GM19463 (cell line): ENCODE data around the gene TRPC4.

Experiments used
- ATAC-seq: cut with Tn5 transposase; IDR thresholded peaks from one replicate; pipeline ENCODE4 v1.9.1; 2021; ENCODE audit warnings: mild to moderate bottlenecking, moderate library complexity; ENCODE audit not compliant: unreplicated experiment

TRPC4 gene

GRCh38 chr13:37729876-37730275 is 139.7 kb downstream of the TRPC4 start:
- ATAC-seq: no peak

- ATAC-seq: no peak
Observed at GRCh38 chr13:37716420-37717195, 153.0 kb downstream of the TRPC4 start.

GRCh38 chr13:37715606-37716015 is 154.0 kb downstream of the TRPC4 start:
- no peak for ATAC-seq

GRCh38 chr13:37709318-37709717 is 160.3 kb downstream of the TRPC4 start:
- ATAC-seq: no peak

GRCh38 chr13:37707739-37708500 is 161.7 kb downstream of the TRPC4 start:
- no peak for ATAC-seq

- no peak for ATAC-seq
Observed at GRCh38 chr13:37706041-37706440, 163.5 kb downstream of the TRPC4 start.

- ATAC-seq: no peak
Observed at GRCh38 chr13:37701972-37702371, 167.6 kb downstream of the TRPC4 start.

GRCh38 chr13:37701306-37701705 is 168.3 kb downstream of the TRPC4 start:
- ATAC-seq: no peak

- no peak for ATAC-seq
Observed at GRCh38 chr13:37700887-37701286, 168.7 kb downstream of the TRPC4 start.

- no peak for ATAC-seq
Observed at GRCh38 chr13:37695200-37695599, 174.4 kb downstream of the TRPC4 start.

- no peak for ATAC-seq
Observed at GRCh38 chr13:37690361-37690760, 179.2 kb downstream of the TRPC4 start.

- ATAC-seq: no peak
Observed at GRCh38 chr13:37686501-37686900, 183.1 kb downstream of the TRPC4 start.

GRCh38 chr13:37685206-37685605 is 184.4 kb downstream of the TRPC4 start:
- ATAC-seq: no peak

GRCh38 chr13:37682496-37682895 is 187.1 kb downstream of the TRPC4 start:
- no peak for ATAC-seq

- ATAC-seq: no peak
Observed at GRCh38 chr13:37681281-37682032, 188.1 kb downstream of the TRPC4 start.

- no peak for ATAC-seq
Observed at GRCh38 chr13:37680137-37680536, 189.4 kb downstream of the TRPC4 start.

- no peak for ATAC-seq
Observed at GRCh38 chr13:37679043-37679442, 190.5 kb downstream of the TRPC4 start.

- no peak for ATAC-seq
Observed at GRCh38 chr13:37669845-37670244, 199.7 kb downstream of the TRPC4 start.

GRCh38 chr13:37667702-37668101 is 201.9 kb downstream of the TRPC4 start:
- ATAC-seq: no peak

GRCh38 chr13:37666036-37666435 is 203.5 kb downstream of the TRPC4 start:
- no peak for ATAC-seq

GRCh38 chr13:37665420-37665819 is 204.2 kb downstream of the TRPC4 start:
- ATAC-seq: no peak

- ATAC-seq: no peak
Observed at GRCh38 chr13:37663724-37664123, 205.8 kb downstream of the TRPC4 start.
